Measurements from ENCODE around the gene MED16. TPM values are rescaled to one million over a fixed set of nuclear protein-coding genes. Genes with fewer than 3 reads are reported as not detected.
A peak's percentile ranks its signal among the peaks of the same experiment; 100 is the strongest.

Gene MED16
- total and polyA plus RNA-seq, 2 of the 13 experiments (the other 11 are each of a cell fraction or from before 2014, with no cell fraction given): 13.3 to 14.8 TPM

DNA sequence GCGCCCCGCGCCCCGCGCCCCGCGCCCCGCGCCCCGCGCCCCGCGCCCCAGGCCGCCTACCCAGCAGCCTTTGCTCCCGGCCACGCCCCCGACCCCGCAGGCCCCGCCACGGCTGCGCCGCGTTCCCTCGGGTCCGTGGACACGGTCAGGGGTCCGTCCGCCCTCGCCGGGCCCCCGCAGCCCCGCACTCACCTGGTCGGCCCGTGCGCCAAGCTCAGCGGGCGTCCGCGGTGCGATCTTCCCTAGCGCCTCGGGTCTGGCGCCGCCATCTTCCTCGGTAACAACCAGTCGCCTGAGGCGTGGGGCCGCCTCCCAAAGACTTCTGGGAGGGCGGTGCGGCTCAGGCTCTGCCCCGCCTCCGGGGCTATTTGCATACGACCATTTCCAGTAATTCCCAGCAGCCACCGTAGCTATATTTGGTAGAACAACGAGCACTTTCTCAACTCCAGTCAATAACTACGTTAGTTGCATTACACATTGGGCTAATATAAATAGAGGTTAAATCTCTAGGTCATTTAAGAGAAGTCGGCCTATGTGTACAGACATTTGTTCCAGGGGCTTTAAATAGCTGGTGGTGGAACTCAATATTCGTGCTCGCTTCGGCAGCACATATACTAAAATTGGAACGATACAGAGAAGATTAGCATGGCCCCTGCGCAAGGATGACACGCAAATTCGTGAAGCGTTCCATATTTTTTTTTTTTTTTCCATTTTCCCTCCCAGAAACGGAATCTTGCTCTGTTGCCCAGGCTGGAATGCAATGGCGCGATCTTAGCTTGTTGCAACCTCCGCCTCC is at the start of gene MED16, which contains the start of gene RNU6-9 (continued):
- no peak for TF ChIP-seq SOX6 (IDR thresholded peaks at IDR 0.05)
- no peak; the same call in 1 of the 2 replicates for TF ChIP-seq SOX6 (CRISPR knock-in tag; IDR thresholded peaks at IDR 0.05)
- TF ChIP-seq, protein P1, sequence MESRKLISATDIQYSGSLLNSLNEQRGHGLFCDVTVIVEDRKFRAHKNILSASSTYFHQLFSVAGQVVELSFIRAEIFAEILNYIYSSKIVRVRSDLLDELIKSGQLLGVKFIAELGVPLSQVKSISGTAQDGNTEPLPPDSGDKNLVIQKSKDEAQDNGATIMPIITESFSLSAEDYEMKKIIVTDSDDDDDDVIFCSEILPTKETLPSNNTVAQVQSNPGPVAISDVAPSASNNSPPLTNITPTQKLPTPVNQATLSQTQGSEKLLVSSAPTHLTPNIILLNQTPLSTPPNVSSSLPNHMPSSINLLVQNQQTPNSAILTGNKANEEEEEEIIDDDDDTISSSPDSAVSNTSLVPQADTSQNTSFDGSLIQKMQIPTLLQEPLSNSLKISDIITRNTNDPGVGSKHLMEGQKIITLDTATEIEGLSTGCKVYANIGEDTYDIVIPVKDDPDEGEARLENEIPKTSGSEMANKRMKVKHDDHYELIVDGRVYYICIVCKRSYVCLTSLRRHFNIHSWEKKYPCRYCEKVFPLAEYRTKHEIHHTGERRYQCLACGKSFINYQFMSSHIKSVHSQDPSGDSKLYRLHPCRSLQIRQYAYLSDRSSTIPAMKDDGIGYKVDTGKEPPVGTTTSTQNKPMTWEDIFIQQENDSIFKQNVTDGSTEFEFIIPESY (CRISPR knock-in tag; IDR thresholded peaks at IDR 0.05): no peak
- TF ChIP-seq ATRX (CRISPR knock-in tag; IDR thresholded peaks at IDR 0.05; ENCODE audit: borderline replicate concordance): no peak
- TF ChIP-seq, protein P2, sequence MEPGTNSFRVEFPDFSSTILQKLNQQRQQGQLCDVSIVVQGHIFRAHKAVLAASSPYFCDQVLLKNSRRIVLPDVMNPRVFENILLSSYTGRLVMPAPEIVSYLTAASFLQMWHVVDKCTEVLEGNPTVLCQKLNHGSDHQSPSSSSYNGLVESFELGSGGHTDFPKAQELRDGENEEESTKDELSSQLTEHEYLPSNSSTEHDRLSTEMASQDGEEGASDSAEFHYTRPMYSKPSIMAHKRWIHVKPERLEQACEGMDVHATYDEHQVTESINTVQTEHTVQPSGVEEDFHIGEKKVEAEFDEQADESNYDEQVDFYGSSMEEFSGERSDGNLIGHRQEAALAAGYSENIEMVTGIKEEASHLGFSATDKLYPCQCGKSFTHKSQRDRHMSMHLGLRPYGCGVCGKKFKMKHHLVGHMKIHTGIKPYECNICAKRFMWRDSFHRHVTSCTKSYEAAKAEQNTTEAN (CRISPR knock-in tag; conservative IDR thresholded peaks at IDR 0.05): no peak; the same call in 1 of the 2 replicates
- no peak for TF ChIP-seq ZNF292 (CRISPR knock-in tag; IDR thresholded peaks at IDR 0.05; ENCODE audit: borderline replicate concordance, low read depth)
- no peak for TF ChIP-seq ZFP1 (CRISPR knock-in tag; IDR thresholded peaks at IDR 0.05)
- TF ChIP-seq TEAD3 (CRISPR knock-in tag; optimal IDR thresholded peaks at IDR 0.05; ENCODE audit: borderline replicate concordance): no peak
- no peak for TF ChIP-seq PHB2 (IDR thresholded peaks at IDR 0.05; ENCODE audit: partially characterized antibody)
- TF ChIP-seq SCMH1 (CRISPR knock-in tag; IDR thresholded peaks at IDR 0.05; ENCODE audit: borderline replicate concordance): no peak
- TF ChIP-seq FOXK1 (CRISPR knock-in tag; IDR thresholded peaks at IDR 0.05; ENCODE audit: borderline replicate concordance, low read depth): no peak
- no peak for TF ChIP-seq ZKSCAN5 (CRISPR knock-in tag; IDR thresholded peaks at IDR 0.05)
- no peak for TF ChIP-seq THYN1 (CRISPR knock-in tag; IDR thresholded peaks at IDR 0.05; ENCODE audit: borderline replicate concordance, low read depth)
- no peak for TF ChIP-seq POLR2AphosphoS2 (IDR thresholded peaks at IDR 0.05; ENCODE audit: low read depth, low read length)
- TF ChIP-seq STAG1 (CRISPR knock-in tag; IDR thresholded peaks at IDR 0.05): no peak
- TF ChIP-seq ZNF160 (CRISPR knock-in tag; IDR thresholded peaks at IDR 0.05): 0 out of 2 replicates have a peak, but pooled peaks have one; percentile 26
- TF ChIP-seq, protein P3, sequence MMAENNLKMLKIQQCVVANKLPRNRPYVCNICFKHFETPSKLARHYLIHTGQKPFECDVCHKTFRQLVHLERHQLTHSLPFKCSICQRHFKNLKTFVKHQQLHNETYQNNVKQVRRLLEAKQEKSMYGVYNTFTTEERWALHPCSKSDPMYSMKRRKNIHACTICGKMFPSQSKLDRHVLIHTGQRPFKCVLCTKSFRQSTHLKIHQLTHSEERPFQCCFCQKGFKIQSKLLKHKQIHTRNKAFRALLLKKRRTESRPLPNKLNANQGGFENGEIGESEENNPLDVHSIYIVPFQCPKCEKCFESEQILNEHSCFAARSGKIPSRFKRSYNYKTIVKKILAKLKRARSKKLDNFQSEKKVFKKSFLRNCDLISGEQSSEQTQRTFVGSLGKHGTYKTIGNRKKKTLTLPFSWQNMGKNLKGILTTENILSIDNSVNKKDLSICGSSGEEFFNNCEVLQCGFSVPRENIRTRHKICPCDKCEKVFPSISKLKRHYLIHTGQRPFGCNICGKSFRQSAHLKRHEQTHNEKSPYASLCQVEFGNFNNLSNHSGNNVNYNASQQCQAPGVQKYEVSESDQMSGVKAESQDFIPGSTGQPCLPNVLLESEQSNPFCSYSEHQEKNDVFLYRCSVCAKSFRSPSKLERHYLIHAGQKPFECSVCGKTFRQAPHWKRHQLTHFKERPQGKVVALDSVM (CRISPR knock-in tag; IDR thresholded peaks at IDR 0.05): peak; percentile 54; the same call in 1 of the 2 replicates
- TF ChIP-seq, protein P4, sequence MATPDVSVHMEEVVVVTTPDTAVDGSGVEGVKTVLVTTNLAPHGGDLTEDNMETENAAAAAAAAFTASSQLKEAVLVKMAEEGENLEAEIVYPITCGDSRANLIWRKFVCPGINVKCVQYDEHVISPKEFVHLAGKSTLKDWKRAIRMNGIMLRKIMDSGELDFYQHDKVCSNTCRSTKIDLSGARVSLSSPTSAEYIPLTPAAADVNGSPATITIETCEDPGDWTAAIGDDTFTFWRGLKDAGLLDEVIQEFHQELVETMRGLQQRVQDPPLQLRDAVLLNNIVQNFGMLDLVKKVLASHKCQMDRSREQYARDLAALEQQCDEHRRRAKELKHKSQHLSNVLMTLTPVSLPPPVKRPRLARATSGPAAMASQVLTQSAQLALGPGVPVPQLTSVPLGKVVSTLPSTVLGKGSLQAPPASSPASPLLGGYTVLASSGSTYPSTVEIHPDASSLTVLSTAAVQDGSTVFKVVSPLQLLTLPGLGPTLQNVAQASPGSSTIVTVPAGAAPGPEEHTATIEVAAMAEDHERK (CRISPR knock-in tag; IDR thresholded peaks at IDR 0.05; ENCODE audit: low read depth): no peak
- no peak for TF ChIP-seq ARID2 (CRISPR knock-in tag; IDR thresholded peaks at IDR 0.05; ENCODE audit: borderline replicate concordance)
- TF ChIP-seq ZBTB8A (CRISPR knock-in tag; IDR thresholded peaks at IDR 0.05; ENCODE audit: borderline replicate concordance, low read depth): no peak
- no peak for TF ChIP-seq SP1 (IDR thresholded peaks at IDR 0.05)
- peak; percentile 78 for TF ChIP-seq SP1 (CRISPR knock-in tag; IDR thresholded peaks at IDR 0.05)
- TF ChIP-seq, protein P5, sequence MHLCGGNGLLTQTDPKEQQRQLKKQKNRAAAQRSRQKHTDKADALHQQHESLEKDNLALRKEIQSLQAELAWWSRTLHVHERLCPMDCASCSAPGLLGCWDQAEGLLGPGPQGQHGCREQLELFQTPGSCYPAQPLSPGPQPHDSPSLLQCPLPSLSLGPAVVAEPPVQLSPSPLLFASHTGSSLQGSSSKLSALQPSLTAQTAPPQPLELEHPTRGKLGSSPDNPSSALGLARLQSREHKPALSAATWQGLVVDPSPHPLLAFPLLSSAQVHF (CRISPR knock-in tag; IDR thresholded peaks at IDR 0.05): no peak
